Aorta (tissue), 5 donors: Measurements from ENCODE around the gene COL19A1. TPM values are rescaled to one million over a fixed set of nuclear protein-coding genes. Genes with fewer than 3 reads are reported as not detected.

ENCODE experiments used
- ATAC-seq: fragments of 200-7000 bp; cut with Tn5 transposase; one replicate; pipeline ENCODE4 v1.9.1; 2022; ENCODE audit warnings: moderate library complexity; ENCODE audit not compliant: low FRiP score
- DNase-seq, 2 donors: peaks; one replicate each; pipeline ENCODE4 v3.0.0-alpha.2; 2020
- H3K27ac ChIP-seq, 2 donors: one replicate each; pipeline ENCODE4 v1.5.1; 2013; ENCODE audit warnings: low read length in 2 of 2, mild to moderate bottlenecking in 2 of 2, moderate library complexity in 2 of 2, control low read depth in 1 of 2, inconsistent platforms in 1 of 2, low read depth in 1 of 2
- H3K27me3 ChIP-seq, 2 donors: one replicate each; pipeline ENCODE4 v1.6.1; 2013; ENCODE audit warnings: control low read depth in 1 of 2, low read length in 1 of 2, mild to moderate bottlenecking in 1 of 2, moderate library complexity in 1 of 2; ENCODE audit not compliant: insufficient read depth in 2 of 2, control insufficient read depth in 1 of 2
- H3K36me3 ChIP-seq, 2 donors: one replicate each; pipeline ENCODE4 v1.6.1; 2013; ENCODE audit warnings: control low read depth in 1 of 2, low read length in 1 of 2, mild to moderate bottlenecking in 1 of 2; ENCODE audit not compliant: insufficient read depth in 2 of 2, control insufficient read depth in 1 of 2
- H3K4me1 ChIP-seq, 2 donors: one replicate each; pipeline ENCODE4 v1.6.1; 2013; ENCODE audit warnings: low read length in 2 of 2, control low read depth in 1 of 2, mild to moderate bottlenecking in 1 of 2, moderate library complexity in 1 of 2; ENCODE audit not compliant: insufficient read depth in 2 of 2, control insufficient read depth in 1 of 2
- H3K4me3 ChIP-seq, 2 donors: one replicate each; pipeline ENCODE4 v1.5.1; 2013; ENCODE audit warnings: low read length in 2 of 2, control low read depth in 1 of 2, mild to moderate bottlenecking in 1 of 2
- H3K9me3 ChIP-seq: one replicate; pipeline ENCODE4 v1.6.1; 2013; ENCODE audit warnings: mild to moderate bottlenecking, low read length; ENCODE audit not compliant: control insufficient read depth
- WGBS, 2 donors: extraction: QIAGEN DNeasy Blood & Tissue Kit; methylation state at CpG; one replicate each; pipeline ENCODE4 v1.1.7; 2013; 5-methylcytosine and 5-hydroxymethylcytosine counted together
- intact Hi-C, 2 donors: fragments of 100-400 bp; cut with DNase I; formaldehyde crosslinking; loops; one replicate each; pipeline versions ENCODE4 v1.14.2 to v1.15.0; 2022
- polyA plus RNA-seq, 2 donors: library from polyadenylated mRNA; stranded (reverse); fragments of 200-250 nt; gene quantifications; one replicate each; pipeline ENCODE4 v1.2.3, GENCODE V29; 2013
- total RNA-seq, 2 donors: library from RNA; stranded (reverse); fragmentation: NEBNext Ultra II Directional; extraction: Animal tissue kit (Norgen Biotek cat#: 25700); gene quantifications; one replicate each; pipeline ENCODE4 v1.2.1, GENCODE V29; 2021
- donor health status: healthy with polysubstance abuse.
- donor health status: Bipolar disorder and iron deficiency.
- donor health status: DM: no; HTN: no; CAD: no.
- donor health status: DM: no; HTN: no; CAD: no.
- donor health status: DM: yes; HTN: yes; CAD: no.

Gene COL19A1
- total and polyA plus RNA-seq, 4 donors = 0.42 to 1.8 TPM; not detected in 2

GRCh38 chr6:70059039-70059719, 192.8 kb downstream of the COL19A1 start:
- Histone ChIP-seq H3K36me3 (no peaks in the 10 kb centered on the region), H3K27ac (no peak overlapping the region), H3K9me3 (no peaks in the 10 kb centered on the region), H3K27me3 (no peaks in the 10 kb centered on the region), H3K4me1 (no peaks in the 10 kb centered on the region), H3K4me3 (no peak overlapping the region)
- intact Hi-C loops = no loop called here
- WGBS, 2 donors = 34 to 38% methylated on average over 2 of the region's 2 CpGs
- DNase-seq (no peak), ATAC-seq (no peak)

DNA sequence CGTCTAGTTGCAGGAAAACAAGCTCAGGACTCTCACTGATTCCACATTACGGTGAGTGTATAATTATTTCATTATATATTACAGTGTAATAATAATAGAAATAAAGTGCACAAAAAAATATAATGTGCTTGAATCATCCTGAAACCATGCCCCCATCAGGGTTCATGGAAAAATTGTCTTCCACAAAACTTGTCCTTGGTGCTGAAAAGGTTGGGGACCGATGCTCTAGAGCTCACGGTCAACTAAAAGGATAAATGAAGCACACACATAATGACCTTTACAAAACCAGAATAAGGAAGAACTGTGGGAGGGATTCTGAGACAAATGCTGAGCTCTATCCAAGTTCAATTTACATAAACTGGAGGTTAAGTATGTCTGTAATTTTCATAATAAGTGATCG, 194.3 kb downstream of the COL19A1 start:
- H3K9me3 ChIP-seq = no peaks in the 10 kb centered on the region
- no peak overlapping the region for H3K4me3 ChIP-seq
- no peak for DNase-seq
- no peaks in the 10 kb centered on the region for H3K36me3 ChIP-seq
- H3K27me3 ChIP-seq = no peaks in the 10 kb centered on the region
- intact Hi-C loops = no loop called here
- H3K4me1 ChIP-seq = no peaks in the 10 kb centered on the region
- no peak for ATAC-seq
- WGBS, 2 donors = 88 to 89% methylated on average over 5 of the region's 5 CpGs
- H3K27ac ChIP-seq = no peak overlapping the region

DNA sequence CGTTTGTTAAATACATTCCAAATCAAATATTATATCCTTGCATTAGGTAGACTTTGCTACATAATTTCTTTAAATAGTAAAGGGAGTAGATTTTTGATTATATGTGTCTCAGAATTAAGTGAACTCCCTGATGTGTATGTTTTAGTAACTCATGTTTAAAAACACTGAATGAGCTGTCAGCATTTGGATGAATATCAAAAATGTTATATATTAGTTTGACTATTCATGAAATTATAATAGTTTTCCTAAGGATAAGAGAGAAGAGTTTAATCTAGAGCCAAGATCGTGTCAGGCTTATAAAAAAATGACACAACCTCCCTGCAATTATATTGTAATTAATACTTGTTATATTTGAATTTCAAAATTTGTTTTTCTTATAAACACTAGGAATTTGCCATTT, 195.2 kb downstream of the COL19A1 start:
- WGBS, 2 donors = 12 to 17% methylated on average over 2 of the region's 2 CpGs
- H3K9me3 ChIP-seq = no peaks in the 10 kb centered on the region
- H3K27ac ChIP-seq = no peak overlapping the region
- H3K27me3 ChIP-seq = no peaks in the 10 kb centered on the region
- no peak for ATAC-seq
- no peaks in the 10 kb centered on the region for H3K36me3 ChIP-seq
- H3K4me1 ChIP-seq = no peaks in the 10 kb centered on the region
- DNase-seq = no peak
- H3K4me3 ChIP-seq = no peak overlapping the region
- intact Hi-C loops = no loop called here

- Histone ChIP-seq H3K27me3 (no peaks in the 10 kb centered on the region), H3K36me3 (no peaks in the 10 kb centered on the region), H3K4me3 (no peak overlapping the region), H3K9me3 (no peaks in the 10 kb centered on the region), H3K4me1 (no peaks in the 10 kb centered on the region), H3K27ac (no peak overlapping the region)
- no peak for ATAC-seq
- intact Hi-C loops = no loop called here
- no peak for DNase-seq
- WGBS, 2 donors = 73 to 88% methylated on average over 1 of the region's 1 CpG
Measured at GRCh38 chr6:70062010-70062409, 195.7 kb downstream of the COL19A1 start.

GRCh38 chr6:70072540-70073179, 206.3 kb downstream of the COL19A1 start:
- Histone ChIP-seq H3K9me3 (no peaks in the 10 kb centered on the region), H3K27ac (no peak overlapping the region), H3K27me3 (no peaks in the 10 kb centered on the region), H3K4me3 (no peak overlapping the region), H3K4me1 (no peaks in the 10 kb centered on the region), H3K36me3 (no peaks in the 10 kb centered on the region)
- DNase-seq = no peak
- intact Hi-C loops = no loop called here
- ATAC-seq = no peak
- 52 to 71% methylated on average over 1 of the region's 1 CpG for WGBS, 2 donors

DNA sequence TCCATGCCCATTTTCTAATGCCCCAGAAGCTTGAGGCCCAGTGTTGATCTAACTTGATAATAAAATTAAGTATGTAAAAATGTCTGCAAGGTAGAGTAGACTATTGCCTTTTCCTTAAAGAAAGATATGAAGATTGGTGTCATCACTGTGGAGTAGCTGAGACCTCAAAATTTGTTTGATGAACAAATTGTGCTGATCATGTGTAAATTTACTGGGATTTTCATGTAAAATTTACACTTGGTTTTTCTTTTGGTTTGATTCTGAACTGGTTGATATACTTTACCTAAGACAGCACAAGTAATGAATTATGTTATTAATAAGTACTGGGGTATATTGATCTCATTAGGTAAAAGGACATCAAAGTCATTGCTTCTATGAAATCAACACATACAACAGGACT, 207.3 kb downstream of the COL19A1 start:
- ATAC-seq (no peak), DNase-seq (no peak)
- Histone ChIP-seq H3K27me3 (no peaks in the 10 kb centered on the region), H3K4me3 (no peak overlapping the region), H3K27ac (no peak overlapping the region), H3K36me3 (no peaks in the 10 kb centered on the region), H3K9me3 (no peaks in the 10 kb centered on the region), H3K4me1 (no peaks in the 10 kb centered on the region)
- intact Hi-C loops = no loop called here

DNA sequence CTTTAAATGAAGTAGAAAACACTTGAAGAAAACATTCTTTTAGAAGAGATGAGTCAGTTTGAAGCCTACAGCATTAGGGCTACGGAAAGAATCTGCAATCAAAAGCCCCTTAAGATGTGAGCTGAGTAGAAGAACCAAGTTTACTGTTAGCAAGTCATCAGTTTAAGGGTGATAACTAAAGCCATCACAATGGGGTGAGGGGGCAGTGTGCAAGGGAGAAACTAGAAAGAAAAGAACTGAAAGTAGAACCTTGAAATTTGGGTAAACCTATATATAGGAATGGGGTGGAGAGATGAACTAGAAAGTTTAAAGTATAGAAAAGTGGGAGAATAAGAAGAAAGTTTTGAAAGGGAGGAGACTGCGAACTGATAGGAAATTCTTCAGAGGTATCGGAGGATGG, 212.9 kb downstream of the COL19A1 start:
- Histone ChIP-seq H3K4me1 (no peaks in the 10 kb centered on the region), H3K36me3 (no peaks in the 10 kb centered on the region), H3K27me3 (no peaks in the 10 kb centered on the region), H3K27ac (no peak overlapping the region), H3K4me3 (no peak overlapping the region), H3K9me3 (no peaks in the 10 kb centered on the region)
- intact Hi-C loops = no loop called here
- DNase-seq = no peak
- WGBS, 2 donors = 95 to 96% methylated on average over 3 of the region's 3 CpGs
- ATAC-seq = no peak

GRCh38 chr6:70080443-70081070, 214.2 kb downstream of the COL19A1 start:
- no peak overlapping the region for H3K4me3 ChIP-seq
- H3K4me1 ChIP-seq = no peaks in the 10 kb centered on the region
- ATAC-seq (no peak), DNase-seq (no peak)
- no peaks in the 10 kb centered on the region for H3K27me3 ChIP-seq
- no peaks in the 10 kb centered on the region for H3K36me3 ChIP-seq
- WGBS, 2 donors = 23 to 26% methylated on average over 4 of the region's 4 CpGs
- no peaks in the 10 kb centered on the region for H3K9me3 ChIP-seq
- intact Hi-C loops = no loop called here
- no peak overlapping the region for H3K27ac ChIP-seq

DNA sequence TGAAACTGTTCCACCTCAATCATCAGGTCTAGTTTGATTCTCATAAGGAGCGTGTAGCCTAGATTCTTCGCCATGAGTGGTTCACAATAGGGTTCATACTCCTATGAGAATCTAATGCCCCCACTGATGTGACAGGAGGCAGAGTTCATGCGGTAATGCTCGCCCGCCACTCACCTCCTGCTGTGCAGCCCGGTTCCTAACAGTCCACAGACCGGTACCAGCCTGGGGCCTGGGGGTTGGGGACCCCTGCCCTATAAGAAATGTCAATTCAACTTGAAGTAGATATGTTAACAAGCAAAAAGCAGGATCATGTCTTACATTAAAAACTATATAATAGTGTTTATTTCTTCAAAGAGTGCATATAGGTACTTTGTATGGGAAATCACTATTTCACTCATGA, 216.5 kb downstream of the COL19A1 start:
- ATAC-seq (no peak), DNase-seq (peak in 1 of 2 donors; percentile 66)
- Histone ChIP-seq H3K27me3 (no peaks in the 10 kb centered on the region), H3K4me1 (no peaks in the 10 kb centered on the region), H3K36me3 (no peaks in the 10 kb centered on the region), H3K9me3 (no peaks in the 10 kb centered on the region), H3K4me3 (no peak overlapping the region), H3K27ac (no peak overlapping the region)
- WGBS, 2 donors = 68 to 92% methylated on average over 7 of the region's 7 CpGs
- intact Hi-C loops = no loop called here
